OCI-LY3 (cell line): Measurements from ENCODE around the gene PROM2.

Source experiments
- H2AFZ ChIP-seq: fragments of 200-600, 300-600 bp; shearing (Covaris generic); 2 replicates; pipeline ENCODE4 v1.6.0; 2014; ENCODE audit warnings: antibody characterized with exemption, low read depth, low read length
- H3K27ac ChIP-seq: fragments of 200-600, 300-600 bp; sonication (generic); 2 replicates; pipeline ENCODE4 v1.5.1; 2014; ENCODE audit warnings: mild to moderate bottlenecking, low read length, moderate library complexity, mixed read lengths
- H3K27me3 ChIP-seq: fragments of 200-600, 300-600 bp; sonication (generic); 2 replicates; pipeline ENCODE4 v1.6.1; 2014; ENCODE audit warnings: low read depth, low read length, mixed read lengths
- H3K36me3 ChIP-seq: fragments of 200-600, 300-600 bp; sonication (generic); replicated peaks from 2 replicates; pipeline ENCODE3; 2014; ENCODE audit warnings: low read depth, low read length, mixed read lengths
- H3K4me1 ChIP-seq: fragments of 300-600, 200-600 bp; sonication (generic); 2 replicates; pipeline ENCODE4 v1.6.1; 2014; ENCODE audit warnings: low read length, mixed read lengths
- H3K4me2 ChIP-seq: fragments of 200-600, 300-600 bp; sonication (generic); 2 replicates; pipeline ENCODE4 v1.6.1; 2014; ENCODE audit warnings: low read length, mixed read lengths
- H3K4me3 ChIP-seq: fragments of 300-600, 200-600 bp; sonication (generic); 2 replicates; pipeline ENCODE4 v1.5.1; 2014; ENCODE audit warnings: antibody characterized with exemption, mild to moderate bottlenecking, low read length, moderate library complexity
- H3K79me2 ChIP-seq: fragments of 300-600, 200-600 bp; shearing (Covaris generic); 2 replicates; pipeline ENCODE4 v1.6.1; 2014; ENCODE audit warnings: mild to moderate bottlenecking, low read length, mixed read lengths
- H3K9ac ChIP-seq: fragments of 300-600, 200-600 bp; shearing (Covaris generic); 2 replicates; pipeline ENCODE4 v1.6.0; 2014; ENCODE audit warnings: mild to moderate bottlenecking, low read length, moderate library complexity
- H3K9me3 ChIP-seq: fragments of 200-600, 300-600 bp; shearing (Covaris generic); 2 replicates; pipeline ENCODE4 v1.6.1; 2014; ENCODE audit warnings: low read length, mixed read lengths; ENCODE audit not compliant: insufficient read depth
- H4K20me1 ChIP-seq: fragments of 200-600, 300-600 bp; sonication (generic); 2 replicates; pipeline ENCODE4 v1.6.1; 2016; ENCODE audit warnings: low read length, mixed read lengths; ENCODE audit not compliant: insufficient read depth
- CTCF ChIP-seq: fragments of 200-600, 300-600 bp; sonication (generic); IDR thresholded peaks from 2 replicates; pipeline ENCODE4 v1.5.1; 2014; ENCODE audit warnings: antibody characterized with exemption, low read length, low read depth
- EZH2phosphoT487 ChIP-seq: fragments of 200-600 bp; shearing (Covaris generic); IDR thresholded peaks from 2 replicates; pipeline ENCODE4 v1.6.1; 2018; ENCODE audit warnings: antibody characterized with exemption, mixed run types, low read depth

PROM2 gene

GRCh38 chr2:95329401-95329800 is 55.2 kb downstream of the PROM2 start:
- H3K9me3 ChIP-seq, result no peaks in the 10 kb centered on the region
- H3K4me3 ChIP-seq, result no peak overlapping the region
- H4K20me1 ChIP-seq, result no peaks in the 10 kb centered on the region
- no peak overlapping the region for H2AFZ ChIP-seq
- H3K9ac ChIP-seq, result no peak overlapping the region
- no peaks in the 10 kb centered on the region for H3K36me3 ChIP-seq
- H3K27me3 ChIP-seq, result no peaks in the 10 kb centered on the region
- H3K4me1 ChIP-seq, result no peaks in the 10 kb centered on the region
- no peak overlapping the region for H3K27ac ChIP-seq
- no peak overlapping the region for H3K4me2 ChIP-seq
- TF ChIP-seq EZH2phosphoT487 (no peak), CTCF (no peak)
- no peaks in the 10 kb centered on the region for H3K79me2 ChIP-seq

GRCh38 chr2:95329891-95330793 is 55.9 kb downstream of the PROM2 start:
- Histone ChIP-seq H3K79me2 (no peaks in the 10 kb centered on the region), H2AFZ (no peak overlapping the region), H3K4me3 (no peak overlapping the region), H3K9ac (no peak overlapping the region), H3K9me3 (no peaks in the 10 kb centered on the region), H3K4me1 (no peaks in the 10 kb centered on the region), H4K20me1 (no peaks in the 10 kb centered on the region), H3K27ac (no peak overlapping the region), H3K36me3 (no peaks in the 10 kb centered on the region), H3K4me2 (no peak overlapping the region), H3K27me3 (no peaks in the 10 kb centered on the region)
- TF ChIP-seq EZH2phosphoT487 (no peak), CTCF (no peak)

- H3K4me1 ChIP-seq, result no peaks in the 10 kb centered on the region
- no peak overlapping the region for H2AFZ ChIP-seq
- H3K27ac ChIP-seq, result no peak overlapping the region
- no peaks in the 10 kb centered on the region for H3K79me2 ChIP-seq
- no peak overlapping the region for H3K9ac ChIP-seq
- H4K20me1 ChIP-seq, result no peaks in the 10 kb centered on the region
- no peak overlapping the region for H3K4me2 ChIP-seq
- 0 out of 2 replicates have a peak, but pooled peaks cover 2% of the 10 kb centered on the region for H3K27me3 ChIP-seq
- no peak overlapping the region for H3K4me3 ChIP-seq
- H3K36me3 ChIP-seq, result no peaks in the 10 kb centered on the region
- no peaks in the 10 kb centered on the region for H3K9me3 ChIP-seq
- TF ChIP-seq CTCF (no peak), EZH2phosphoT487 (no peak)
These were observed 56.6 kb downstream of the PROM2 start for GRCh38 chr2:95330794-95331338.

- TF ChIP-seq CTCF (no peak), EZH2phosphoT487 (no peak)
- Histone ChIP-seq H3K4me3 (no peak overlapping the region), H4K20me1 (no peaks in the 10 kb centered on the region), H3K9me3 (no peaks in the 10 kb centered on the region), H3K9ac (no peak overlapping the region), H3K4me1 (no peaks in the 10 kb centered on the region), H3K36me3 (no peaks in the 10 kb centered on the region), H3K27ac (no peak overlapping the region), H3K27me3 (0 out of 2 replicates have a peak, but pooled peaks cover 3% of the 10 kb centered on the region), H3K79me2 (no peaks in the 10 kb centered on the region), H3K4me2 (no peak overlapping the region), H2AFZ (no peak overlapping the region)
These were observed 57.4 kb downstream of the PROM2 start for GRCh38 chr2:95331606-95332005.
